HG03025 (cell line): ENCODE results near the gene EBF3.

ENCODE experiments used
- ATAC-seq: cut with Tn5 transposase; IDR thresholded peaks from one replicate; pipeline ENCODE4 v1.9.1; 2021; ENCODE audit warnings: mild to moderate bottlenecking, moderate library complexity; ENCODE audit not compliant: unreplicated experiment, low FRiP score

Gene EBF3

GRCh38 chr10:129972145-129972965, 8.3 kb upstream of the EBF3 start:
- no peak for ATAC-seq

- ATAC-seq = no peak
Observed at GRCh38 chr10:129971381-129972144, 7.5 kb upstream of the EBF3 start.

- no peak for ATAC-seq
Observed at GRCh38 chr10:129970465-129971364, 6.6 kb upstream of the EBF3 start.

GRCh38 chr10:129969911-129970464, 5.9 kb upstream of the EBF3 start:
- ATAC-seq = no peak

GRCh38 chr10:129969184-129969910, 5.3 kb upstream of the EBF3 start:
- ATAC-seq = no peak

GRCh38 chr10:129968853-129969183, 4.7 kb upstream of the EBF3 start:
- ATAC-seq = no peak

GRCh38 chr10:129968020-129968852, 4.2 kb upstream of the EBF3 start:
- no peak for ATAC-seq

- no peak for ATAC-seq
Observed at GRCh38 chr10:129967579-129968019, 3.5 kb upstream of the EBF3 start.

- ATAC-seq = no peak
Observed at GRCh38 chr10:129966889-129967578, 3.0 kb upstream of the EBF3 start.

GRCh38 chr10:129966370-129966888, 2.4 kb upstream of the EBF3 start:
- ATAC-seq = no peak

GRCh38 chr10:129965959-129966358, 1.9 kb upstream of the EBF3 start:
- ATAC-seq = no peak

GRCh38 chr10:129965425-129965808, 1.3 kb upstream of the EBF3 start:
- ATAC-seq = no peak

- no peak for ATAC-seq
Observed at GRCh38 chr10:129964611-129965424, 744 bp upstream of the EBF3 start.

- ATAC-seq = no peak
Observed at GRCh38 chr10:129962872-129963640, 1.0 kb downstream of the EBF3 start.

GRCh38 chr10:129962031-129962871, 1.8 kb downstream of the EBF3 start:
- no peak for ATAC-seq
